PC-9 (cell line): Measurements from ENCODE around the gene C18orf32.

Source experiments
- CTCF ChIP-seq: fragments of 200-600 bp; sonication (generic); conservative IDR thresholded peaks from 2 replicates; pipeline ENCODE4 v1.6.1; 2017; ENCODE audit warnings: mixed run types, antibody characterized with exemption, mild to moderate bottlenecking, moderate library complexity
- EZH2 ChIP-seq: fragments of 200-600 bp; sonication (generic); IDR thresholded peaks from 2 replicates; pipeline ENCODE4 v1.8.0; 2017; ENCODE audit warnings: antibody characterized with exemption, low read depth

- TF ChIP-seq CTCF: no peak
- no peak for TF ChIP-seq EZH2
Measured at GRCh38 chr18:49446481-49446880, 40.6 kb downstream of the C18orf32 start.
